ENCODE measurements around the gene NETO1. TPM values are rescaled to one million over a fixed set of nuclear protein-coding genes. Genes with fewer than 3 reads are reported as not detected.

The NETO1 gene
- polyA plus RNA-seq, 4 donors, result 0.94 to 1.1 (median 1.0) TPM

DNA sequence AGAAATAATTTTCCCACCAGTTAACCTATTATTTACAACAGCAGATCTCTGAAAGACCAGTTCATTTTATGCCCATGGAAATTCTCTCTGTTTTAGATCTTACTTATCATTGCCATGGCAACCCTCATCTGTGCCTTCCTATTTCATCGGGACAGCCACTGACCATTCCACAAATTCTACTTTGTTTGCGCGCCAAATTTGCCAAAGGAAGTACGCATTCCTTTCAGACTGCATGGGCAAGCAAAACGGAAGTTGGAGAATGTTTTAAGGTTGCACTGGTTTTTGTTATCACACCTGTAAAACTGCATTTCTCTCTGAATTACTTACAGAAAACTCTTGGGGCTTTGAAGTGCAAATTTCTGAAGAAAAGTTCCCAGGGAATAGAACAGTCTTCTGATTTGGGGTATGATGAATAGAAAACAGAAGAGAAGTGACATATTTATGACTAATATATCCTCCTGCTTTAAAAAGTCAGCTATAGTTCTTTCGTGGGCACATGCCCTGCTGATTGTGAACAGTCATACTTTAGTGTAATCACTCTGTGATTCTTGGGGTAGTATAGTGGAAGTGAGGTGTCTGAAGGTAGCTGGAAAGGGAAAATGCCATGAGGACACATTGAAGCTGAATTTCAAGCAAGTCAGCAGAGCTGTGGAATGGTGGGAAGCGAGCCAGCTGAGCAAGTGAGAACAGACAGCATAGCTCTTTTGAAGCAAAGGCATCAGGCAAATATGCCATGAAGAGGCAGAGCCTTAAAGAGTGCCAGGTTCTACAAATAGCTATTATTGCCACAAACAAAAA lies 20.9 kb downstream of the NETO1 start:
- no peak for DNase-seq (ENCODE audit: low read depth in 4 of 4, low spot score in 3 of 4)

DNA sequence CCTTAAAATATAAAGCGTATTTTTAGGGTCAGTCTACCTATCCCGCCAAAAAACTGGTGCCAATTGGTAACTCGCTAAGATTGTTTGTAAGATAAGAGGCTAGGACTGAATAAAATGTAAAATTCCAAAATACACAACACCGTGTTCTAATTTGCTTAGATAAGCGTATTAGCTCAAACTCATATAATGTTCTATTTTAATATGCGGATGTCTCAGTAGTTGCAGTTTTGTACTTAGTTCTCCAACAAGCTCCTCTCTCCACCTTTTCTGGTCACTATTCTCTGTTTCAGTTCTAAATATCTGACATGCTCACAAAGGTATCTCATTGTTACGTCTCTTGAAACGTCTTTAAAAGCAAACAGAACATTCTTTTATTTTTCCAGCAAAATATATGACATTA lies 24.0 kb downstream of the NETO1 start:
- DNase-seq (ENCODE audit: low read depth in 4 of 4, low spot score in 3 of 4), result no peak

DNA sequence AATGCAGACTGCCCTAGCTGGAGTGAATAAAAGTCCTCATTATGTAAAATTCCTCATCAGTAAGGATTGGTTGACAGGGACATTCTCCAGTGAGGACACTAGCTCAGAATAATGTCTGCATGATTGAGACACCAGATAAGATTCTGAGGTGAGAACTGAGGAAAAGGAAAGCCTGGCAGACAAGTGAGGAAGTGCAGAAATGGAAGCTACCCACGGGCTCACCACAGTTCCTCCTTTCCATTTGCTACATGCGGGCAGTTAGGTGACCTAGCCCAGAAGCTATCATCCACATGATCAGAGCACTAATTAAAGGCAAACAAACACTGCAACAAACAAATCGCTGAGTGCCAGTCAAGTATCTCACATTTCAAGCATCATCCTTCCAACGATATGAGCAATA lies 27.7 kb downstream of the NETO1 start:
- DNase-seq (ENCODE audit: low read depth in 4 of 4, low spot score in 3 of 4), result no peak

DNA sequence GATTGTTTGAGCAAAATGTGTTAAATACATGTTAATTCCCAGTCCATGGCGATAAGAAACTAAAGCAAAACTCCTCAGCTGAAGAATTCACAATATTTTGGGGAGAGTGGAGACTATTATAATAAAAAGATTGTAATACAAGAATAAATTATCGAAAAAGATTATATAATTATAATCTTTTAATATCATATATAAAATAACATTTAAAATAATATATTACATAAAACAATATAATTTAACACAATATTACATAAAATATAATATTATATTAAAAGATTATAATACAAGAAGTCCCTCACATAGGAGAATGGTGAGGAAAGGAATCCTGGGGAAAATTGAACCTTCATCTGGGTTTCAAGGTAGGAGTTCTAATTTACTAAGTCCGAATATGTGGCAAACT lies 33.1 kb downstream of the NETO1 start:
- DNase-seq (ENCODE audit: low read depth in 4 of 4, low spot score in 3 of 4), result no peak

DNA sequence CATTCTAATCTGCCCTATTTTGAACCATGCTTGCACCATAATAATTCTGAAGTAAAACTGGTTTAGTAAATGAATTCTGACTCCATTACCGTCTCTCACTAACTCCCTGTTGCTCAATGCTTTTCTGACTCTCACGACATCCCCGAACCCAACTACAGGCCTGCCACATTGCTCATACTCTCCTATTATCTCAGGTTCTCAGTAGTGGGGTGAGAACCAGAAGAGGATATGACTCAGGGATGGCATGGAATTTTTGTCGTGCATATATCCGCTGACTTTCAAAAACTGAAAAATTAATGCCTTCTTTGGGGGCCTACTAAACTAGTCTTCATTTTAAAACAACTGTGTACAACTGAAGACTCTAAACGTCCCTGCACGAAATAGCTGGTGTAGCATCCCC lies 34.3 kb downstream of the NETO1 start:
- no peak for DNase-seq (ENCODE audit: low read depth in 4 of 4, low spot score in 3 of 4)

DNA sequence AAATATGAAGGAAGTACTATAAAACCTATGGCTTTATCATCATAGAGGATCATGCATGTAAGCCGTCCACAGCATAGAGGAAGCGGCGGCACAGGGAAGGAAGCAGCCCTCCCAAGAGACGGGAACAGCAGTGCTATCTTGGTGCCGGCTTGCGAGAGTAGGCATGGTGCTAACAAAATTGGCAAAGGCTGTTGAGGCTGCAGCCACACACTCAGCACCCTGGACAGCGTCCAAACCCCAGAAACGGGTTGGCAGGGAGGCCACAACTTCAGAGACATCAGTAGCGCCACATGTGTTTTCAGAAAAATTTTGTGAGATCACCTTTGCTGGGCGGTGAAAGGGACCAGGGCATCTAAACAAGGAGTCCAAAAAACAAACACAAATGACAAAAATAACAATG lies 37.7 kb downstream of the NETO1 start:
- DNase-seq (ENCODE audit: low read depth in 4 of 4, low spot score in 3 of 4), result peak; percentile 5 to 28 (median 10)

DNA sequence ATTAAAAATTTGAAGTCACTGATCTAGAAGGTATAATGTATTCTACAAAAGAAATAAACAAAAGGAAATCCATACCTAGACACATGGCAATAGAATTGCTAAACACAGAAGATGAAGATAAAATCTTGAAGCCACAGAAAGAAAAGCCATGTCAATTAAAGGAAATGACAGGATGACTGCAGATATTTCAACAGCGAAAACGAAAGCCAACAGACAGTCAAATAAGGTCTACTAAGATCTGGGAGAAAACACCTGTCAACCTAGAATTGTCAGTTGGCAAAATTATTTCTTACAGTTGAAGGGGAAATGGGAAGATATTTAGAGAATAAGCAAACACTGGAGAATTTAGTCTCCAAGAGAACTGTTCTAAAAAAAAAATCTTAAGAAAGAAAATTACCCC lies 39.2 kb downstream of the NETO1 start:
- DNase-seq (ENCODE audit: low read depth in 4 of 4, low spot score in 3 of 4), result no peak

DNA sequence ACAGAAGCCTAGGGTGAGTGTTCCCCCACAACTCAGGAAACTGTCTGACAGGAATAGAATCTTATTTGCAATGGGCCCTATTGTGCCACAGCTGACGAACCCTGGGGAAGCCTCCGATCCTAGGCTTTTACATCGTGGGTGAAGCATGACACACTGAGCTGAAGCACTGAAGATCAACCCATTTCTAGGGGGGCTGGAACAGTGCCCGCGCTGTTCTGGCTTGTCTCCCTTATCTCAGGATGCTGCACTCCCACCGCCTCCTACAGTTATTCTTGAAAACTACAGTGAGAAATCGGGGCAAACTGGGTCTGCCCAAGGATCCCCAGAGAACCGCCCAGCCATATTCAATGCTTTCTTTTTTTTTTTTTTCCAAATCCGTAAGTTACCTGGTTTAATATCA lies 41.1 kb downstream of the NETO1 start:
- no peak for DNase-seq (ENCODE audit: low read depth in 4 of 4, low spot score in 3 of 4)

DNA sequence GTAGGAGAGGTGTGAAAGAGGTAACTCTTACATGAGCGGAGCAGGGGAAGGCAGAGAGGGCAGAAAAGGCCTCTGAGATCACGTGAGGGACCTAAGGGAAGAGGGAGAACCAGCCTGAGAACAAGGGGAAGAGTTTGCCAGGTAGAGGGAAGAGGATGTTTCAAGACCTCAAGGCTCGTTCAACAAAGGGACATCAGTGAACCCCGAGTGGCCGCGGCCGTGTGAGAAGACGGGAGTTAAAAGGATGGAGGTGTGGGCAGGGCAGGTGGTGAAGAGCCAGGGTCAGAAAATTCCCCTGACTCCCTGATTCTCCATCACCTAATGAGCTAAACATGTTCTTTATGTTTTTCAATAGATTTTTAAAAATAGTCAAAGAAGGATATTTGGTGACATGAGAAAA lies 44.4 kb downstream of the NETO1 start:
- DNase-seq (ENCODE audit: low read depth in 4 of 4, low spot score in 3 of 4), result no peak

DNA sequence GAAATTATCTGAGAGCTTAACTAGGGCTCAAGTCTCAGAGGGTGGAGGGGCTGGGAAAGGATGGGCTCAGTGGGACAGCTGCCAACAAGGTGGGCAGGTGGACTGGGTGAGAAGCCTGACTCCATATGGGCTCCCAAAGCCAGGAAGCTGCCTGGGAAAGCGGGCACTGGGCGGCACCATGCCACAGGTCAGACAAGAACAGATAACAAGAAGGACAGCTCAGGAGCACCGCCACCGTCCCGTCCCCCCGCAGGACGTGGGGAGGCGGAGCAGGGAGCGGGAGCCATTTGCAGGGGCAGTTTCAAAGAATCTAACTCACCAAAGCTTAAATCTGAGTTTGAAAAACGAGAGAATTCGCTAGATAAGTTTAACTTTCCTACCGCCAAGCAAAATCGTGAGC lies 45.6 kb downstream of the NETO1 start:
- DNase-seq (ENCODE audit: low read depth in 4 of 4, low spot score in 3 of 4), result no peak

DNA sequence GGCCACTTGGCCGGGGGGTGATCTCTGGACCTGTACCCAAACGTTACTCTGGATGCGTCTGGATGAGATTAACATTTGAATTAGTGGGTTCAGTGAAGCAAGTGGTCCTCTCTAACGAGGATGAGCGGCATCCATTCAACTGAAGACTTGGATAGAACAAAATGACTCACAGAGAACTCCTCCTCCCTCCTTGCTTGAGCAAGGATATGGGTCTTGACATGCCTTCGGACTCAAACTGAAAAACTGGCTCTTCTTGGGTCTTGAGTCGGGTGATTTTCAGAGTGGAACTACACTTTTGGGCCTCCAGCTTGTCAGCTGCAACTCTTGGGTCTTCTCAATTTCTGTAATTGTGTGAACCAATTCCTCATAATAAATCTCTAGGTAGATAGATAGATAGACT lies 47.2 kb downstream of the NETO1 start:
- no peak for DNase-seq (ENCODE audit: low read depth in 4 of 4, low spot score in 3 of 4)

DNA sequence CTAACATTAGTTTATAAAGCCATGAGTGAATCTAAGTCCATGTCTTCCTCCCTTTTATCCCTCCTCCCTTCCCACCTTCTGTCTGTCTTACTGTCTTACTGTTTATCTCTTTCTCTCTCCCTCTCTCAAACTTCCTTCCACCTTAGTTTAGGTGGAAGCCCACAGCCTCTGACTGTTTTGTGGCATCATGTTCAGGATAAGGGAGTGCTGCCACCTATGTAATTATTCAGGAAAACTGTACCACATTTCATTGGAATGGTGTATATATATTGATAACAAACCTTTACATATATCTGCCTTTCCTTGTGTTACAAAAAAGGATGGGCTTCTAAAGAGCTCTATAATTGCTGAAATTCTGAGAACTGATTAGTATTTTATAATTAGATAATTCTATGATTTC lies 48.7 kb downstream of the NETO1 start:
- DNase-seq (ENCODE audit: low read depth in 4 of 4, low spot score in 3 of 4), result no peak

DNA sequence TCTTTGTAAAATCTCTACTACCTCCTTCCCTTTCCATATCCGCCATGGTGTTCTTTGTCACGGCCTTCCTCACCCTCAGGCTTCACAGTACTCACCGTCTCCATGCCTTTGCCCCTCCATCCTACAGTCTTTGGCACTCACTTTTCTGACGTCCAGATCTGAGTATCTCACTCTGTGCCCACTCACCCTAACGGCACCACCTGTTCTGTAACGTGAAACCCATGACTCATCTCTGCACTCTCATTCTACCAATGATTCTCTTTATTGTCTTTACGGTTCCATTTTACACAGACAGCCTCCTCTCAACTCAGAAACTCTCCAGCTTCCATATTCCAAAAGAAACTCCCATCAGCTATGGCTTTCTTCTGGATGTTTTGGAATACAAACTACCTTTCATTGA lies 56.7 kb downstream of the NETO1 start:
- DNase-seq (ENCODE audit: low read depth in 4 of 4, low spot score in 3 of 4), result no peak

DNA sequence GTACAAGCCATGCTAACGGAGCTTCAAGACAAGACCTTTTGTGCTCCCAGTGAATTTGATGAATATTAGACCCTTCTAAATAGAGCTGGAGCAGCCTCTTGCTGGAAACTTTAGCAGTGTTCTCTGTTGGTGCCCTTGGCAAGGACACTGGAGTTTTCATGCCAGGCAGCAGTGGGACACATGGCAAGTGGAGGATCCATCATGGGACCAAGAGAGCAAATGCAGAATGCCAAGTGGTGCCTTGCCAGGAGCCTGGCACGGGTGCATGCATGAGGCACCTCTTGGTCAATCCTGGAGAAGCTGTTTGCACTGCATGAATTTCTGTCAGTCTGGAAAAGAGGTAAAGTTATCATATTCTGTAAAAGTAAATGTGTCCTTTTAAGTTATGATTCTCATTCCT lies 59.1 kb downstream of the NETO1 start:
- no peak for DNase-seq (ENCODE audit: low read depth in 4 of 4, low spot score in 3 of 4)

DNA sequence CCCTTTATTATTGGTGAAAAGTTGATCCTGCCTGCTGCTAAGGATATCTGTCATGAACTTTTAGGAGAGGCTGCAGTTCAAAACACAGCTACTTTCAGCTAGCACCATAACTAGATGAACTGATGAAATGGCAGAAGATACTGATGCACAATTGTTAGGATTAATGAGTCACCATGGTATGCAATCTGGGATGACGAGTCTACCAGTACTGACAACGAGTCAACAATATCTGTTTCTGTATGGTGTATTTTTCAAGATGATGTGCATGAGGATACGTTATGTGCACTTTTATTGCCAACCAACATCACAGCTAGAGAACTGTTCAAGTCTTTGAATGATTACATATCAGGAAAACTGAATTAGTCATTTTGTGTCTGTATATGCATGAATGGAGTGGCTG lies 68.7 kb downstream of the NETO1 start:
- no peak for DNase-seq (ENCODE audit: low read depth in 4 of 4, low spot score in 3 of 4)

DNA sequence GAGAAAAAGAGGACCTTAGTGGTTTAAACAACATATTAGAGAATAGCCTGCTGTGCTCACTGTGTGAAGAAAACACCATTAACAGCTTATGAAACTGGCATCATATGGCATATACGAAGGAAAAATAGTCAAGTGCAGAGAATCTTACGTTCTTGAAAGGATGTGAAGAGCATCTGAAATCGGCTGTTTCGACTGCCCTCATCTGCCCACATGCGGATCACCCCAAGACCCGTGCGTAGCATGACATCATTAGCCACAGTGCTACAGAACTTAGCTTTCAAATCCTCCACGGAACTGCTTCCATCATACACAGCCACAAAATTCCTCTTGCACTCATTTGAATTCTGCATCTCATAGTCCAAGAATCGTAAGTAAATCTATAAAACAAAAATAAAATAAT lies 84.3 kb downstream of the NETO1 start:
- no peak for DNase-seq (ENCODE audit: low read depth in 4 of 4, low spot score in 3 of 4)

DNA sequence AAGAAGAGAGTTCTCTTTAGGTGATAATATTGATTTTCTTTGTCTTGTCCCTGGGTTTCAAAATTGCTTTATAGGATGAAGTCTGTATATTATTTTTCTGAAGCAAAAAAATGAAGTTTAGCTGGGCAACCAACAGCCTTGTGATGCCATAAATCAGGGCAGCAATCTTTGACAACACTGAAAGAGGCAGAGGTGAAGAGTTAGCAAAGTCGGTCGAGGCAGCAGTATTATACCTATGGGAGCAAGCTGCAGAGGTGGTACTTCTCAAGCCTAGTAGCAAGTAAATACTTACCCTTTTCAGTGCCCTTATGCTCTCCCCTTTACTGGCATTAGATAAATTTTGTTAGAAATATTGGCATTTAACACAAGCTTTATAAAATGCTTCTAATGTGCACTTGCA lies 92.9 kb downstream of the NETO1 start:
- no peak for DNase-seq (ENCODE audit: low read depth in 4 of 4, low spot score in 3 of 4)

DNA sequence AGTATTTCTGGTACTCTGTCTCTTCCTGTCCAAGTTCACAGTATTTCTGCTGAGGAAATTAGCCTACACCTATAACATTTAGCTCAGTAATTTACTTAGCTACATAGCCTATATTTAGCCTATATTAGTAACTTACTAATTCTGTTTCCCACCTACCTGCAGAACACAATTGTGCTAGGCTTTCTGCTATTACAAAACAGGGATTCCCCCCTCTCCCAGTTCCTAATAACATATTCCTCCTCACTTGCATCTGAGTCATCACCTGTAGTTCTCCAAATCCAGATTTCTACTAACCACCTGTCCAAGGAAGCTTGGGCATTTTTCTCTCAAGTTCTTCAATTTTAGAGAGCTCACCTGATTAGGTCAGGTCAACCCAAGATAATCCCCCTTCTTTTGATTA lies 94.9 kb downstream of the NETO1 start:
- DNase-seq (ENCODE audit: low read depth in 4 of 4, low spot score in 3 of 4), result no peak

DNA sequence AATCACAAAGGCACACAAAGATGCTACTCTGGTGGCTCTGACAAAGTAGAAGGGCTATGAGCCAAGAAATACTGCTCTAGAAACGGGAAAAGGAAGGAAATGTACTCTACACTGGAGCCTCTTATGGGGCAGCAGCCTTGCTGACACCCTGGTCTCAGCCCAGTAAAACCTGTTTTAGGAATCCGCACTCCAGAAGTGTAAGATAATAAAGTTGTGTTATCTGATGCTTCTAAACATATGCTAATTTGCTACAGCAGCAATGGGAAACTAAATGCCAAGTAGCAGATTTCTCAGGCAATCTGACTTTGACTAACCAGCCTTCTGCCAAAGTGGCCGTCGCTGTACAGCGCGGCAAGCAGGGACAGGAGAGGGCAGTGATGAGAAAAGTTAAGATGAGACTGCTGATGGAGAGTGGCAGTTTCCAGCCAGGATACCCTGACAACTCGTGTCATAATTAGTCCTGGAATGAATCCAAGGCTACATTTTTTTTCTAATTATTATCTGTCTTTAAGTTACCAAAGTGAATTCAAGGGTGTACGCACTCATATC lies 99.0 kb downstream of the NETO1 start:
- DNase-seq (ENCODE audit: low read depth in 4 of 4, low spot score in 3 of 4), result no peak

DNA sequence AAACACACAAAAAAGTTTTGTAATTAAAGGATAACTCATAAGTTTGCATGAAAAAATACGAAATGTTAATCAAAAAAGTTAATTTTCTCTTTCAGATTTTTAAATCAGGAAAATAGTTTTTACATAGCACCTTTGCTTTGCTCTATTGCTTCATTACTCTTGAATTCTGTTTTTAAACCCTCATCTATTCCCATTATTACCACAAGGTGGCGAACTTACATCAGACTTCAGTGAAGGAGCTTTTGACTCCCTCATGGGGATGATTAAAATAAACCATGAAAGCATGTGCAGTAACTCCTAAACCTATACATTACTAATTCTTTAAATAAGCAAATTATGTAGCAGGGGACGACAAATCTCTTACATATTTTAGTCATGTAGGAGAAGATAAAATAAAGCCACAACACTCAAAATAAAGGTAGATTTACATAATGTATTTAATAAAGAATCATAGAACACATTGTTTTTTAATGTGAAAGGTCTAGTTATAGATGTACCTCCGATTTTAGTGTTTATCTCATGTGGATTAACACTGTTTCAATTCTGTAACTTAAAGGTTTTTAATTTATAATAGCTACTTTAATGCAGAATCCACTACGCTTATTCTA lies 105.2 kb downstream of the NETO1 start:
- DNase-seq (ENCODE audit: low read depth in 4 of 4, low spot score in 3 of 4), result peak; percentile 16 to 42 (median 29)

DNA sequence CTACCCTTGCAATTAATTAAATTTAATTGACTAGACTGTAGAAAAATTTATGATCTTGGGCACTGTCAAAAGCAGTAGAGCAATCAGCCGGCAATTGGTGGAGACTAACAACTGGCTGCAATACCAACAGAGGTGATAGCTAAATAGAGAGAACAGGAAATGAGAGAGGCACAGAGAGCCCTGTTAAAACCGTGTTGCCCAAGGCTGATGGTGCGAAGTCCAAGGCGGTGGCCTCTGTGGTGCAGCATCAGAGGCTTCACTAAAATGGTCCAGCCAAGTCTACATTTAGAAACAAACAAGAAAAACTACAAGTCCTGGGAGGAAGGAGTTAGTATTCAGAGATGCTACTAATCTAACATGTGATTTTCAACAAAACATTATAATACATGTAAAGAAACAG lies 115.6 kb downstream of the NETO1 start:
- DNase-seq (ENCODE audit: low read depth in 4 of 4, low spot score in 3 of 4), result no peak

DNA sequence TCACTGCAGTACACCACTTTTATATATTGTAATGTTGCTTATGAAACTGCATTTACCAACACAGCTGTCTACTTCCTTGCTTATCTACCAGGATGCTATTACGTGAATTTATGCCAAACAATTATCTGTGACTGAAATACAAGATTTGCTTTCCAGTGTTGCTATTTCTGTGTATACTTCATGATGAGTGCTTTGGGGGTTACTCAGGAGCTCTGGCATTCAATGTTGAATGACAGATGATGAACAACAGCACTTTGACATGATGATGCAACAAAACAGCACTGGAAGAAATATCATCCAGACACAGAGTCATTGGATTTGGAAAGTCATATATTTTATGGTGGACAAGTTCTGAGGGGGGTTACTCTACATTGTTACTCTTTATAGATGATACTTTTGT lies 125.8 kb downstream of the NETO1 start:
- no peak for DNase-seq (ENCODE audit: low read depth in 4 of 4, low spot score in 3 of 4)

Data from left renal pelvis (tissue), 4 donors.